GM18520 (cell line): ENCODE measurements around the gene IL24.
A peak's percentile ranks its signal among the peaks of the same experiment; 100 is the strongest.

Source experiments
- ATAC-seq: cut with Tn5 transposase; IDR thresholded peaks from one replicate; pipeline ENCODE4 v1.9.1; 2021; ENCODE audit not compliant: unreplicated experiment

Gene IL24

GRCh38 chr1:206903687-206904086 lies 6.4 kb downstream of the IL24 start:
- no peak for ATAC-seq

- ATAC-seq, result no peak
Observed at GRCh38 chr1:206904423-206905142, 7.3 kb downstream of the IL24 start.

- ATAC-seq, result peak; percentile 84
Observed at GRCh38 chr1:206905295-206906164, 8.3 kb downstream of the IL24 start.

DNA sequence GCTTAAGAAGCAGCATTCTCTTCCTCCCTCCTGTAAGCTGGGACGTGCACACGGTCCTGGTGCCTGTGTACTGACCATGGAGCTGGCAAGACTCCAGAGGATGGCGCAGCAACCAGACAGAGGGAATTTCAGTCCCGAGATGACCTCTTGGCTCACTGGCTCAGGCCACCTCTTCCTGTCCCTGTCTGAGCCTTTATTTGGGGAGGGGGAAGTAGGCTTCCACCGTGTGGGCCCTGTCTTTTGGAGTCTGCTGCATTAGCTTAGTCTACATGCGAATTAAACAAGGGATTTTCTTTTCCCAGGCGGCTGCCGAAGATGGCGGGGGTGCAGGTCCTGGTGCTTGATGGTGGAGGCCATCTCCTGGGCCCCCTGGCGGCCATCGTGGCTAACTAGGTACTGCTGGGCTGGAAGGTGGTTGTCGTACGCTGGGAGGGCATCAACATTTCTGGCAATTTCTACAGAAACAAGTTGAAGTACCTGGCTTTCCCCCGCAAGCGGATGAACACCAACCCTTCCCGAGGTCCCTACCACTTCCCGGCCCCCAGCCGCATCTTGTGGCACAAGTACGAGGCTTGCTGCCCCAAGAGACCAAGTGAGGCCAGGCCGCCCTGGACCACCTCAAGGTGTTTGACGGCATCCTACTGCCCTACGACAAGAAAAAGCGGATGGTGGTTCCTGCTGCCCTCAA lies 10.2 kb downstream of the IL24 start:
- ATAC-seq, result no peak

GRCh38 chr1:206908038-206908437 lies 10.8 kb downstream of the IL24 start:
- no peak for ATAC-seq

- ATAC-seq, result no peak
Observed at GRCh38 chr1:206909161-206909882, 12.1 kb downstream of the IL24 start.

GRCh38 chr1:206909883-206910318 lies 12.7 kb downstream of the IL24 start:
- no peak for ATAC-seq

- ATAC-seq, result no peak
Observed at GRCh38 chr1:206911064-206911663, 13.9 kb downstream of the IL24 start.

DNA sequence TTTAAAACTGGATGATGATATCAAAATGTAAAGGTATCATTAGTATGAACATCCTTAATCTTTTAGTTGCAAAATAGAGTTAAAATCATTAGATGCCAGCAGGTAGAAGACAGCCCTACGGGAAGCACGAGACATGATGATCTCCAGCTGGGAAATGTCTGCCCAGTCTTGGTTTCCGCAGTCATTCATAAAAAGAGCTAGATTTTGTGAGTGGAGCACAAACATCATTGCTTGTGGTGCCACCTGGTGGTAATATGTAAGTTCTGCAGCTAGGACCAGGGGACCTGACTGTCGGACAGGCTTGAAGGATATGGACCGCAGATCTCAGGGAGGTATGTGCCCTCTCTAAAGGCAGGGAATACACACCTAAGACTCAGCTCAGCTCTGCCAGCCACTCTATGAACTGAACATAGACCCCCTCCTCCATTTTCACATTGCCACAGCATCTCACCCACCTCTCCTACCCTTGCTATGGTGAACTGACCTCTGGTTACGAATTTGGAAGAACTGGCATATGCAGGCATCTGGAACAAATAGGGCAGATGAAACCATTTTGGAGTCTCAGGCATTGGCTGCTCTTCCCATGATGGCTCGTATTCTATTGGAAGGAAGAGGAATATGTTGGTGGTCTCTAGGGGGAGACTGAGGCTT lies 15.3 kb downstream of the IL24 start:
- peak; percentile 44 for ATAC-seq

DNA sequence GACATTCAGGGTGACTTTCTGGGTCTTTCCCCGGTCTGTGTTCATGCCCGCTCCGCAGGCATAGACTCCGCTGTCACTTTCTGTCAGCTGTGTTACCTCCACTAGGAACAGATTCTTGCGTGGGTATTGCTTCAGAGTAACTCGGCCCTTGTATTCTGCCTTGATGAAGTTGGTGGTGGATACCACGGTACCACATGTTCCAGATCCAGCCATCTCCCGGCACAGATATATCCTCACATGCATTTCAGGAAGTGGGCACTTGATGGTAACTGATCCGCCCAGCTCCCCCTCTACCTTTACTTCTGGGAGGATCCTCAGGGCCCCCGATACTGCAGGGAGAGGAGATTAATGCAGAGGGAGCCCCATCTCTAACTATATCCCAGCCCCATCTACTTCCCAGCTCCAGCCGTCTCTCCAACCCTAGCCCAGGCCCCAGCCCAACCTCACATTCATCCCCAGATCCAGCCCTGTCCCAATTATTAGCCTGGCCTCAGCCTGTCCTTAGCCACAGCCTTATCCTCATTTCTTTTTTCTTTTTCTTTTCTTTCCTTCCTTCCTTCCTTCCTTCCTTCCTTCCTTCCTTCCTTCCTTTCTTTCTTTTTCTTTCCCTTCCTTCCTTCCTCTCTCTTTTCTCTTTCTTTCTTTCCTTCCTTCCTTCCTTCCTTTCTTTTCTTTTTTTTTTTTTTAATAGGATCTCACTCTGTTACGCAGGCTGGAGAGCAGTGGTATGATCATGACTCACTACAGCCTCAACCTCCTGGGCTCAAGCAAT lies 16.7 kb downstream of the IL24 start:
- ATAC-seq, result no peak

GRCh38 chr1:206915030-206915735 lies 17.9 kb downstream of the IL24 start:
- no peak for ATAC-seq

DNA sequence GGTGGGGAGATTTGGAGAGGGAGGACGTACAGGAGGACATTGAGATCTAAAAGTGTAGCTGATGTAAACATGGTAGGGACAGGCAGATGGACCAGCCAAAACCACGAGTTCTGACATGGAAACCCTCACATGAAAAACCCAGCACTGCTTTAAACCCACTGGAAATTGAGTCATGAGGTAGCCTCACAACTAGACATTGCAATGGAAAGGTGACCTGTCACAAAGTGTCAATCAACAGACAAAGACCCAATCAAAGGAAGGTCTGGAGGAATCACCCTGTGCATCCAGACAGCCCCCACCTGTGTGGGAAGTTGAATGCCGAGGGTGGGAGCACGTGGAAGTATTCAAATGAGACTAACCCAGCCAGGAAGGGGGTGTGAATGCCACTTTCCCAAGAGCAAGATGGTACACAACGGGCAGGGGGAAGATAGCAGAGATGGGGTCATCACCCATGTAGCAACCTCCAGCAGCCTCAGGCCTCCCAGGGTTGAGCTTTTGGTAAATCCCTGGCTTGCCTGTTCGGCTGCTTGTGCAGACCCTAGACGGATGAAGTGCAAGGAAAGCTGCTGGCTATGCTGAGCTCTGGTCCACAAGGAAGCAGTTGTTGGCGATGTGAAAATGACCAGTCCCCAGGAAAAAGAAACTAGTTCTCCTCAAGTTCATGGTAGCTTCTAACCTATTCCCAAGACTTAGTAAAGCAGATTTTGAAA lies 18.9 kb downstream of the IL24 start:
- ATAC-seq, result no peak

DNA sequence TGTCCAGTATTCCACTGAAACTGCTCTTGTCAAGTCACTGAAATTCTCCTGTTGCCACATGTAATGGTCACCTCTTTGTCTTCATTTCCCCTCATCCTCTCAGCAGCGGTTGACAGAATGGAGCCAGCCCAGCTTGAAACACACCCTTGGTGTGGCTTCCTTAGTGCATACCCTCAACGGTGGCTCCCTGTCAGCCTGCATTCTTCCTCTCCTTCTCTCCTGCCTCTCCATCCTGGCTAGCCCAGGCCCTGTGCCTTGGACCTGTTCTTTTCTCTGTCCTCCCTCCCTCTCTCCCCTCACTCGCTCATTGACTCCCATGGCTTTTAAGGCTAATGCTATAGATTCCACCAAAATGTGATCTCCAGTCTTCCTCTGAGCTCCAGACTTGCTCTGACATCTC lies 20.8 kb downstream of the IL24 start:
- no peak for ATAC-seq

DNA sequence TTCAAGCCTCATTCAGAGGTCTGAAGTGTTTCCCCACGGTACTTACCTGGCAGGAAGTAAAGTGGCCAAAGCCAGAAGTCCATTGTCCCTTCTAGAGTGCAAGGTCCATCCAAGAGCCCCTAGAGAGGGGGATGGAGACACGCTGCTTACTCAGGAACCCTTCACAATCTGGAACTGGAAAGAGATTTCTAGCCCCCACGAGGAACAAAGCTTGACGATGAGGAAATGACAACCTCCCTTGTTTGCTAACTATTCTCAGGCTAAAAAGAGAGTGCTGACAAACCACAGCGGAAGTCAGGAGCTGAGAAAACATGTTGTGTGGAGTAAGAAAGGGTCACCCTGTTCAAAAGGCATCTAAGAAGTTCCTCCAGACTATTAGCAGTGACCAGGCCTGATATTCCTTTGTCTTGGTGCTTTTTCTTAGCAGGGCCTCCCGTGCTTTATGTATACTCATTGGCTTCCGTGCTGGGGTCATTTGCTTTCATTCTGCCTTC lies 24.6 kb downstream of the IL24 start, which contains the start of gene FCMR:
TSS of gene FCMR (minus strand) at position 170 of the 494 bp plus-strand sequence. CDS start at position 83, 87 bp downstream.
- ATAC-seq, result peak; percentile 20

DNA sequence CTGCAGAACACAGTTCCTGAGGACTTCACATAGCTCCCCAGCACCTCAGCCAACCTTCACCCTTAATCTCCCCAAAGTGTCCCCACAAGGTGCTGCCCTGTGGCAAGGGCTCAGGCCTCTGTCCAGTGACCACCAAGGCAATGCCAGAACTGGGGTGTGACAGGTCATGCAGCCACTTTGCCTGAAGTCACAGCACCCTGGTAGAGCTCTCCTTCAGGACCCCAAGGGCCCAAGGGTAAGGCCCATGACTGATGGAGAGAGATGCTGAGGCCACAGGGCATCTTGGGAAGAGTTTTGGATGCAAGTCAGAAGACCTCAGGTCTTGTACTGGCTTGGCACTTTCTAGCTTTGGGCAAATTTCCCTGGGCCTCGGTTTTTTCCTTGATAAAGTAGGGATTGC lies 25.3 kb downstream of the IL24 start:
- ATAC-seq, result no peak

GRCh38 chr1:206923009-206923960 lies 26.0 kb downstream of the IL24 start:
- ATAC-seq, result peak; percentile 28
